Neuronal stem cell (in vitro differentiated cells): Measurements from ENCODE around the gene TMCC1.

Experiments
- DNase-seq: peaks from one replicate; pipeline ENCODE4 v3.0.0-alpha.2; 2013; ENCODE audit warnings: low spot score
- H2AFZ ChIP-seq: one replicate; pipeline ENCODE4 v1.6.1; 2013; ENCODE audit warnings: mild to moderate bottlenecking, low read length, inconsistent platforms
- H2AK5ac ChIP-seq: 2 replicates; pipeline ENCODE4 v1.6.1; 2013; ENCODE audit warnings: low read depth, mild to moderate bottlenecking, inconsistent platforms, low read length, moderate library complexity, mixed read lengths
- H2BK120ac ChIP-seq: 2 replicates; pipeline ENCODE4 v1.6.1; 2013; ENCODE audit warnings: low read depth, mild to moderate bottlenecking, inconsistent platforms, low read length, moderate library complexity, mixed read lengths
- H2BK12ac ChIP-seq: one replicate; pipeline ENCODE4 v1.6.1; 2013; ENCODE audit warnings: low read length, inconsistent platforms
- H2BK15ac ChIP-seq: 2 replicates; pipeline ENCODE4 v1.6.1; 2013; ENCODE audit warnings: mild to moderate bottlenecking, low read length, inconsistent platforms, mixed read lengths
- H2BK5ac ChIP-seq: one replicate; pipeline ENCODE4 v1.6.1; 2013; ENCODE audit warnings: inconsistent platforms, mild to moderate bottlenecking, low read length, moderate library complexity
- H3K14ac ChIP-seq: one replicate; pipeline ENCODE4 v1.6.1; 2013; ENCODE audit warnings: low read length, inconsistent platforms
- H3K18ac ChIP-seq: 2 replicates; pipeline ENCODE4 v1.6.1; 2013; ENCODE audit warnings: low read length, inconsistent platforms
- H3K23ac ChIP-seq: 2 replicates; pipeline ENCODE4 v1.6.1; 2013; ENCODE audit warnings: low read depth, mild to moderate bottlenecking, mixed read lengths, low read length, inconsistent platforms; ENCODE audit not compliant: poor library complexity
- H3K27ac ChIP-seq: replicated peaks from 3 replicates; pipeline ENCODE4 v1.5.1; 2013; ENCODE audit warnings: low read length, inconsistent platforms
- H3K27me3 ChIP-seq, 3 experiments: 2 replicates each; pipeline ENCODE4 v1.6.1; 2013; ENCODE audit warnings: low read length in 3 of 3, mild to moderate bottlenecking in 2 of 3, inconsistent platforms in 1 of 3, low read depth in 1 of 3, mixed read lengths in 1 of 3, moderate library complexity in 1 of 3; ENCODE audit not compliant: control insufficient read depth in 3 of 3, insufficient read depth in 3 of 3
- H3K36me3 ChIP-seq, 2 donors: replicated peaks in 1 of 2; 2 replicates each; pipeline ENCODE4 v1.6.1; 2013; ENCODE audit warnings: low read length in 2 of 2; ENCODE audit not compliant: control insufficient read depth in 2 of 2, insufficient read depth in 2 of 2
- H3K4ac ChIP-seq: 2 replicates; pipeline ENCODE4 v1.6.1; 2013; ENCODE audit warnings: inconsistent platforms, mild to moderate bottlenecking, low read length, moderate library complexity
- H3K4me1 ChIP-seq, 2 donors: 1 replicate in 1 of 2; 2 replicates in 1 of 2; pipeline ENCODE4 v1.6.1; 2013; ENCODE audit warnings: low read length in 2 of 2, low read depth in 1 of 2; ENCODE audit not compliant: control insufficient read depth in 2 of 2, insufficient read depth in 1 of 2
- H3K4me2 ChIP-seq: one replicate; pipeline ENCODE4 v1.6.1; 2013; ENCODE audit warnings: mild to moderate bottlenecking, low read length, inconsistent platforms; ENCODE audit not compliant: insufficient read depth, poor library complexity, severe bottlenecking
- H3K4me3 ChIP-seq, 2 donors: 2 replicates each; pipeline ENCODE4 v1.5.1; 2013; ENCODE audit warnings: low read length in 2 of 2, mild to moderate bottlenecking in 2 of 2, inconsistent platforms in 1 of 2, moderate library complexity in 1 of 2
- H3K79me1 ChIP-seq: one replicate; pipeline ENCODE4 v1.6.1; 2013; ENCODE audit warnings: low read depth, mild to moderate bottlenecking, inconsistent platforms, low read length, moderate library complexity
- H3K9ac ChIP-seq: one replicate; pipeline ENCODE4 v1.6.1; 2013; ENCODE audit warnings: mild to moderate bottlenecking, low read depth, low read length, inconsistent platforms; ENCODE audit not compliant: poor library complexity
- H3K9me3 ChIP-seq, 2 donors: replicated peaks in 1 of 2; 2 replicates each; pipeline versions ENCODE3 to v1.6.1; 2013; ENCODE audit warnings: low read length in 2 of 2, mild to moderate bottlenecking in 2 of 2, inconsistent platforms in 1 of 2, low read depth in 1 of 2, mixed read lengths in 1 of 2, moderate library complexity in 1 of 2; ENCODE audit not compliant: control insufficient read depth in 2 of 2, insufficient read depth in 1 of 2
- H4K8ac ChIP-seq: one replicate; pipeline ENCODE4 v1.6.1; 2013; ENCODE audit warnings: low read depth, mild to moderate bottlenecking, inconsistent platforms, low read length, moderate library complexity
- H4K91ac ChIP-seq: one replicate; pipeline ENCODE4 v1.6.1; 2013; ENCODE audit warnings: low read length, low read depth, mild to moderate bottlenecking, inconsistent platforms; ENCODE audit not compliant: poor library complexity
- WGBS, 2 donors: extraction: QIAGEN DNeasy Blood & Tissue Kit; methylation state at CpG; one replicate each; pipeline ENCODE4 v1.1.7; 2013; ENCODE audit warnings: missing lambda C conversion rate in 2 of 2, mixed read lengths in 1 of 2; ENCODE audit not compliant: insufficient read length in 2 of 2, insufficient replicate concordance in 1 of 2; ENCODE audit errors: extremely low coverage in 2 of 2; 5-methylcytosine and 5-hydroxymethylcytosine counted together

Gene TMCC1

GRCh38 chr3:129617381-129618185 lies 275.9 kb downstream of the TMCC1 start:
- H3K4me1 ChIP-seq = peaks cover 6 to 14% of the 10 kb centered on the region in 2 donors
- no CpG with 5 or more reads among the region's 12 CpGs for whole genome bisulfite sequencing, 2 donors
- H3K4ac ChIP-seq = no peak overlapping the region
- H3K36me3 ChIP-seq = no peaks in the 10 kb centered on the region
- H3K14ac ChIP-seq = no peak overlapping the region
- H2AK5ac ChIP-seq = peak overlapping the region; percentile 42
- H2BK120ac ChIP-seq = no peak overlapping the region
- H3K9ac ChIP-seq = no peak overlapping the region
- H3K4me2 ChIP-seq = no peak overlapping the region
- no peak overlapping the region for H3K23ac ChIP-seq
- H2BK15ac ChIP-seq = peak overlapping the region; percentile 46
- peak overlapping the region; percentile 34 for H2BK5ac ChIP-seq
- H3K27ac ChIP-seq = no peak overlapping the region
- peak overlapping the region; percentile 5 for H3K18ac ChIP-seq
- no peak overlapping the region for H3K4me3 ChIP-seq
- H3K79me1 ChIP-seq = peaks cover 2% of the 10 kb centered on the region
- H4K8ac ChIP-seq = no peak overlapping the region
- H2AFZ ChIP-seq = no peak overlapping the region
- DNase-seq = no peak
- H3K27me3 ChIP-seq = no peaks in the 10 kb centered on the region
- no peak overlapping the region for H4K91ac ChIP-seq
- H2BK12ac ChIP-seq = no peak overlapping the region
- no peaks in the 10 kb centered on the region for H3K9me3 ChIP-seq

- Histone ChIP-seq H2AK5ac (no peak overlapping the region), H2BK5ac (no peak overlapping the region), H3K9ac (no peak overlapping the region), H2BK12ac (no peak overlapping the region), H4K8ac (no peak overlapping the region), H3K27me3 (no peaks in the 10 kb centered on the region), H2AFZ (no peak overlapping the region), H3K18ac (no peak overlapping the region), H2BK15ac (no peak overlapping the region), H3K14ac (no peak overlapping the region), H3K4me3 (no peak overlapping the region), H3K23ac (no peak overlapping the region), H2BK120ac (no peak overlapping the region), H3K79me1 (peaks cover 2% of the 10 kb centered on the region), H3K4me2 (no peak overlapping the region), H3K9me3 (no peaks in the 10 kb centered on the region), H3K4me1 (peaks cover 7 to 15% of the 10 kb centered on the region in 2 donors), H3K36me3 (no peaks in the 10 kb centered on the region), H3K27ac (no peak overlapping the region), H3K4ac (no peak overlapping the region), H4K91ac (no peak overlapping the region)
- no CpG with 5 or more reads among the region's 5 CpGs for WGBS, 2 donors
- DNase-seq = no peak
Measured at GRCh38 chr3:129616713-129617112, 276.8 kb downstream of the TMCC1 start.

- Histone ChIP-seq H2AK5ac (peak overlapping the region; percentile 64), H3K4me3 (no peak overlapping the region), H2BK5ac (no peak overlapping the region), H3K4me1 (peaks cover 9 to 19% of the 10 kb centered on the region in 2 donors), H3K18ac (no peak overlapping the region), H3K23ac (no peak overlapping the region), H4K8ac (no peak overlapping the region), H3K9ac (no peak overlapping the region), H3K4me2 (no peak overlapping the region), H2BK15ac (peak overlapping the region; percentile 7), H3K79me1 (peaks cover 2% of the 10 kb centered on the region), H2BK120ac (no peak overlapping the region), H3K9me3 (no peaks in the 10 kb centered on the region), H3K36me3 (no peaks in the 10 kb centered on the region), H3K27me3 (no peaks in the 10 kb centered on the region), H2BK12ac (no peak overlapping the region), H3K14ac (no peak overlapping the region), H3K27ac (no peak overlapping the region), H3K4ac (no peak overlapping the region), H2AFZ (no peak overlapping the region), H4K91ac (no peak overlapping the region)
- no CpG with 5 or more reads among the region's 8 CpGs for WGBS, 2 donors
- no peak for DNase-seq
Measured at GRCh38 chr3:129616291-129616690, 277.2 kb downstream of the TMCC1 start.

GRCh38 chr3:129615751-129616281 lies 277.7 kb downstream of the TMCC1 start:
- Histone ChIP-seq H2AK5ac (peak overlapping the region; percentile 64), H2BK12ac (no peak overlapping the region), H3K27me3 (no peaks in the 10 kb centered on the region), H3K9ac (no peak overlapping the region), H2BK15ac (peak overlapping the region; percentile 7), H3K9me3 (no peaks in the 10 kb centered on the region), H3K36me3 (no peaks in the 10 kb centered on the region), H2AFZ (no peak overlapping the region), H3K4me2 (no peak overlapping the region), H2BK120ac (no peak overlapping the region), H3K18ac (peak overlapping the region; percentile 58), H3K27ac (no peak overlapping the region), H4K8ac (no peak overlapping the region), H3K4ac (no peak overlapping the region), H3K79me1 (peaks cover 2% of the 10 kb centered on the region), H3K4me1 (peaks cover 9 to 19% of the 10 kb centered on the region in 2 donors), H3K4me3 (no peak overlapping the region), H2BK5ac (no peak overlapping the region), H4K91ac (no peak overlapping the region), H3K14ac (peak overlapping the region; percentile 22), H3K23ac (no peak overlapping the region)
- no CpG with 5 or more reads among the region's 8 CpGs for WGBS, 2 donors
- DNase-seq = no peak
